SK-MEL-5 (cell line): ENCODE measurements around the gene MDH1. TPM values are rescaled to one million over a fixed set of nuclear protein-coding genes. Genes with fewer than 3 reads are reported as not detected.
"Not testable (repeated sequence)": the region's sequence is repeated elsewhere in the genome, so short reads cannot be mapped to it uniquely, and the experiment has no call there.

Experiments used
- DNase-seq: peaks from one replicate; pipeline ENCODE4 v3.0.0-alpha.2; 2016; ENCODE audit warnings: low read depth, low spot score
- in situ Hi-C: cut with HindIII; loops from 2 replicates; pipeline ENCODE4 v1.10.0; 2016; ENCODE audit warnings: low sequenced_read_pairs, high pct_unique_total_duplicates, low pct_unique_long_range_greater_than_20kb
- total RNA-seq: library from RNA; depleted of rRNA; stranded (reverse); fragments of >200 nt; shearing (Covaris generic); gene quantifications from 2 replicates; pipeline ENCODE4 v1.2.3, GENCODE V29; 2014

The MDH1 gene
- total RNA-seq, 1 experiment from 2014 or later: 885 TPM

- DNase-seq: no peak
Measured at GRCh38 chr2:63614983-63615945, 26.5 kb downstream of the MDH1 start.

GRCh38 chr2:63617366-63617765 lies 28.6 kb downstream of the MDH1 start:
- no peak for DNase-seq
- in situ Hi-C loops: no loop called here

More at GRCh38 chr2:63614983-63615945, 26.5 kb downstream of the MDH1 start:
- in situ Hi-C loops: no loop called here

GRCh38 chr2:63619328-63619727 lies 30.6 kb downstream of the MDH1 start:
- in situ Hi-C loops: no loop called here
- DNase-seq: no peak

- DNase-seq: no peak
- in situ Hi-C loops: no loop called here
Measured at GRCh38 chr2:63622751-63623150, 34.0 kb downstream of the MDH1 start.

- in situ Hi-C loops, DNase-seq: not testable (repeated sequence)
Measured at GRCh38 chr2:63623763-63624162, 35.0 kb downstream of the MDH1 start.

GRCh38 chr2:63627866-63628265 lies 39.1 kb downstream of the MDH1 start:
- DNase-seq: no peak
- in situ Hi-C loops: no loop called here

GRCh38 chr2:63628403-63628942 lies 39.7 kb downstream of the MDH1 start:
- in situ Hi-C loops: no loop called here

GRCh38 chr2:63631501-63631900 lies 42.7 kb downstream of the MDH1 start:
- in situ Hi-C loops: no loop called here
- no peak for DNase-seq

More at GRCh38 chr2:63628403-63628942, 39.7 kb downstream of the MDH1 start:
- no peak for DNase-seq

- in situ Hi-C loops: no loop called here
Measured at GRCh38 chr2:63632382-63632781, 43.6 kb downstream of the MDH1 start.

GRCh38 chr2:63639344-63639743 lies 50.6 kb downstream of the MDH1 start:
- in situ Hi-C loops: no loop called here
- no peak for DNase-seq

More at GRCh38 chr2:63632382-63632781, 43.6 kb downstream of the MDH1 start:
- DNase-seq: no peak

GRCh38 chr2:63642946-63643345 lies 54.2 kb downstream of the MDH1 start:
- DNase-seq: no peak
- in situ Hi-C loops: no loop called here

- DNase-seq: no peak
- in situ Hi-C loops: no loop called here
Measured at GRCh38 chr2:63643486-63643885, 54.7 kb downstream of the MDH1 start.

- DNase-seq: no peak
- in situ Hi-C loops: no loop called here
Measured at GRCh38 chr2:63648632-63649031, 59.9 kb downstream of the MDH1 start.

GRCh38 chr2:63649829-63650228 lies 61.1 kb downstream of the MDH1 start:
- in situ Hi-C loops: no loop called here
- no peak for DNase-seq

- DNase-seq: no peak
- in situ Hi-C loops: no loop called here
Measured at GRCh38 chr2:63650756-63651155, 62.0 kb downstream of the MDH1 start.

GRCh38 chr2:63651356-63651755 lies 62.6 kb downstream of the MDH1 start:
- in situ Hi-C loops: no loop called here
- DNase-seq: no peak

- in situ Hi-C loops: no loop called here
- no peak for DNase-seq
Measured at GRCh38 chr2:63651861-63652651, 63.3 kb downstream of the MDH1 start.

- in situ Hi-C loops: no loop called here
- no peak for DNase-seq
Measured at GRCh38 chr2:63652652-63652985, 63.9 kb downstream of the MDH1 start.
